Ishikawa (cell line): ENCODE results near the gene ARHGEF19.
A peak's percentile ranks its signal among the peaks of the same experiment; 100 is the strongest.

Experiments
- CEBPB ChIP-seq: IDR thresholded peaks from 2 replicates; pipeline ENCODE4 v1.6.1; 2012
- CREB1 ChIP-seq: IDR thresholded peaks from 2 replicates; pipeline ENCODE4 v1.6.1; 2012; ENCODE audit warnings: low read depth
- EGR1 ChIP-seq: IDR thresholded peaks from 2 replicates; pipeline ENCODE4 v1.6.1; 2012
- EP300 ChIP-seq: IDR thresholded peaks from 2 replicates; pipeline ENCODE4 v1.6.1; 2012; ENCODE audit warnings: borderline replicate concordance
- FOXM1 ChIP-seq: IDR thresholded peaks from 2 replicates; pipeline ENCODE4 v1.6.1; 2012; ENCODE audit warnings: low read depth, borderline replicate concordance
- NFIC ChIP-seq: IDR thresholded peaks from 2 replicates; pipeline ENCODE4 v1.6.1; 2012
- RAD21 ChIP-seq: IDR thresholded peaks from 2 replicates; pipeline ENCODE4 v1.6.1; 2012; ENCODE audit warnings: low read depth
- TAF1 ChIP-seq: IDR thresholded peaks from 2 replicates; pipeline ENCODE4 v1.6.1; 2012; ENCODE audit warnings: low read depth, mild to moderate bottlenecking
- TCF12 ChIP-seq: IDR thresholded peaks from 2 replicates; pipeline ENCODE4 v1.6.1; 2012; ENCODE audit warnings: low read depth
- TEAD4 ChIP-seq: IDR thresholded peaks from 2 replicates; pipeline ENCODE4 v1.6.1; 2012
- YY1 ChIP-seq: IDR thresholded peaks from 2 replicates; pipeline ENCODE4 v1.6.1; 2012; ENCODE audit warnings: low read depth
- ZBTB7A ChIP-seq: IDR thresholded peaks from 2 replicates; pipeline ENCODE4 v1.6.1; 2012; ENCODE audit warnings: low read depth
- TF ChIP-seq, protein P1 (sequence below): IDR thresholded peaks from 2 replicates; pipeline ENCODE4 v1.6.1; 2012
- TF ChIP-seq, protein P2 (sequence below): IDR thresholded peaks from 2 replicates; pipeline ENCODE4 v1.6.1; 2012; ENCODE audit warnings: low read depth, mild to moderate bottlenecking
- TF ChIP-seq, protein P3 (sequence below): IDR thresholded peaks from 2 replicates; pipeline ENCODE4 v1.6.1; 2012

The ARHGEF19 gene

DNA sequence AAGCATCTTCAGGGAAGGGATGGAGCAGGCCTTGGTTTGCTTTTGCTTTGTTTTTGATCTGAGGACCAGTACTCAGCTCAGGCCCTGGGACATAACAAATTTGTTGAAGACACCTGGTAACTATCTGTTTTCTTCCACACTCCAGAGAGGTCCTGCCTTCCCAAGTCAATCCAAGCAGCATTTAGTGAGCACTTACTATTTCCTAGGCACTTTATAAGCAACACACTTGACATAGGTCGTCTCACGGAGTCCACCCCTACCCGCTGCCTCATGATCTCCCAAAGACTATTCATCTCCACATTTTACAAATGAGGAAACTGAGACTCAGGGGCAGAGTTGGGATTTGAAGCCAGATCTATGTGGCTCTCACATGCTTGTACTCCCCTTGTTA lies 42.2 kb downstream of the ARHGEF19 start:
- TF ChIP-seq CREB1, result no peak
- TF ChIP-seq, protein P1, sequence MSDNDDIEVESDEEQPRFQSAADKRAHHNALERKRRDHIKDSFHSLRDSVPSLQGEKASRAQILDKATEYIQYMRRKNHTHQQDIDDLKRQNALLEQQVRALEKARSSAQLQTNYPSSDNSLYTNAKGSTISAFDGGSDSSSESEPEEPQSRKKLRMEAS, result no peak
- TF ChIP-seq TEAD4, result no peak
- no peak for TF ChIP-seq FOXM1
- no peak for TF ChIP-seq TCF12
- no peak for TF ChIP-seq TAF1
- no peak for TF ChIP-seq RAD21
- TF ChIP-seq, protein P2, sequence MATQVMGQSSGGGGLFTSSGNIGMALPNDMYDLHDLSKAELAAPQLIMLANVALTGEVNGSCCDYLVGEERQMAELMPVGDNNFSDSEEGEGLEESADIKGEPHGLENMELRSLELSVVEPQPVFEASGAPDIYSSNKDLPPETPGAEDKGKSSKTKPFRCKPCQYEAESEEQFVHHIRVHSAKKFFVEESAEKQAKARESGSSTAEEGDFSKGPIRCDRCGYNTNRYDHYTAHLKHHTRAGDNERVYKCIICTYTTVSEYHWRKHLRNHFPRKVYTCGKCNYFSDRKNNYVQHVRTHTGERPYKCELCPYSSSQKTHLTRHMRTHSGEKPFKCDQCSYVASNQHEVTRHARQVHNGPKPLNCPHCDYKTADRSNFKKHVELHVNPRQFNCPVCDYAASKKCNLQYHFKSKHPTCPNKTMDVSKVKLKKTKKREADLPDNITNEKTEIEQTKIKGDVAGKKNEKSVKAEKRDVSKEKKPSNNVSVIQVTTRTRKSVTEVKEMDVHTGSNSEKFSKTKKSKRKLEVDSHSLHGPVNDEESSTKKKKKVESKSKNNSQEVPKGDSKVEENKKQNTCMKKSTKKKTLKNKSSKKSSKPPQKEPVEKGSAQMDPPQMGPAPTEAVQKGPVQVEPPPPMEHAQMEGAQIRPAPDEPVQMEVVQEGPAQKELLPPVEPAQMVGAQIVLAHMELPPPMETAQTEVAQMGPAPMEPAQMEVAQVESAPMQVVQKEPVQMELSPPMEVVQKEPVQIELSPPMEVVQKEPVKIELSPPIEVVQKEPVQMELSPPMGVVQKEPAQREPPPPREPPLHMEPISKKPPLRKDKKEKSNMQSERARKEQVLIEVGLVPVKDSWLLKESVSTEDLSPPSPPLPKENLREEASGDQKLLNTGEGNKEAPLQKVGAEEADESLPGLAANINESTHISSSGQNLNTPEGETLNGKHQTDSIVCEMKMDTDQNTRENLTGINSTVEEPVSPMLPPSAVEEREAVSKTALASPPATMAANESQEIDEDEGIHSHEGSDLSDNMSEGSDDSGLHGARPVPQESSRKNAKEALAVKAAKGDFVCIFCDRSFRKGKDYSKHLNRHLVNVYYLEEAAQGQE, result no peak
- TF ChIP-seq ZBTB7A, result no peak
- no peak for TF ChIP-seq EGR1

DNA sequence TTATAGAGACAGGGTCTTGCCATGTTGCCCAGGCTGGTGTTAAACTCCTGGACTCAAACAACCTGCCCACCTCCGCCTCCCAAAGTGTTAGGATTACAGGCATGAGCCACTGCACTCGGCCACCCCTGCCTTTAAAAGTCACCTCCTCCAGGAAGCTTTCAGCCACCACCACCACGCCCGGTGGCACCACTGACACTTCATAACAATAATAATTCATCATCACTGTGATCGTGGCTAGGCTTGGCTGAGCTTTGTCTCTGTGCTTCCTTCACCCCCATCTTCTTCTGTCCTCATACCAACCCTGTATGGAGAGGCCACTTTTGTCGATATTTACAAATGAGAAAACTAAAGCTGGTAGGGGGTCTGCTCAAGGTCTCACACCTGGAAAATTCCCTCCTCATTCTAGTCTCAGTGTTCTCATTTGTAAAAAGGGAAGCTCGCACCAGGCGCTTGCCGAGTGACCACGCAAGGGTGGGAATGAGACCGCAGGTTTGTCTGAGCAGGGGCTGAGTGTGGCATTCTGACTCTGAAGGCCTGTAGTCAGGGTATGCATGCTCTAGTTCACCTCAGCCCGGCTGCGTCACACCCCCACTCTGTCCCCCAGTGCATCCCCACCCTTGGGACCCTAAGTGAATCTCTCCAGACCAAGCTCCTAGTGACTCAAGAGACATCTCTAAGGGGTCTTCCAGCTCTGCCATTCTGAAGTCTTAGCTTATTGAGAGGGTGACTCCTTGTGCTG lies 43.7 kb downstream of the ARHGEF19 start:
- TF ChIP-seq, protein P3, sequence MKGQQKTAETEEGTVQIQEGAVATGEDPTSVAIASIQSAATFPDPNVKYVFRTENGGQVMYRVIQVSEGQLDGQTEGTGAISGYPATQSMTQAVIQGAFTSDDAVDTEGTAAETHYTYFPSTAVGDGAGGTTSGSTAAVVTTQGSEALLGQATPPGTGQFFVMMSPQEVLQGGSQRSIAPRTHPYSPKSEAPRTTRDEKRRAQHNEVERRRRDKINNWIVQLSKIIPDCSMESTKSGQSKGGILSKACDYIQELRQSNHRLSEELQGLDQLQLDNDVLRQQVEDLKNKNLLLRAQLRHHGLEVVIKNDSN, result no peak
- TF ChIP-seq YY1 (no peak), NFIC (no peak), EGR1 (no peak), CREB1 (no peak), CEBPB (no peak), TAF1 (no peak), EP300 (no peak), TCF12 (no peak), TEAD4 (no peak), ZBTB7A (no peak), RAD21 (no peak), FOXM1 (no peak)
- TF ChIP-seq, protein P2, result no peak
- TF ChIP-seq, protein P1, result no peak

DNA sequence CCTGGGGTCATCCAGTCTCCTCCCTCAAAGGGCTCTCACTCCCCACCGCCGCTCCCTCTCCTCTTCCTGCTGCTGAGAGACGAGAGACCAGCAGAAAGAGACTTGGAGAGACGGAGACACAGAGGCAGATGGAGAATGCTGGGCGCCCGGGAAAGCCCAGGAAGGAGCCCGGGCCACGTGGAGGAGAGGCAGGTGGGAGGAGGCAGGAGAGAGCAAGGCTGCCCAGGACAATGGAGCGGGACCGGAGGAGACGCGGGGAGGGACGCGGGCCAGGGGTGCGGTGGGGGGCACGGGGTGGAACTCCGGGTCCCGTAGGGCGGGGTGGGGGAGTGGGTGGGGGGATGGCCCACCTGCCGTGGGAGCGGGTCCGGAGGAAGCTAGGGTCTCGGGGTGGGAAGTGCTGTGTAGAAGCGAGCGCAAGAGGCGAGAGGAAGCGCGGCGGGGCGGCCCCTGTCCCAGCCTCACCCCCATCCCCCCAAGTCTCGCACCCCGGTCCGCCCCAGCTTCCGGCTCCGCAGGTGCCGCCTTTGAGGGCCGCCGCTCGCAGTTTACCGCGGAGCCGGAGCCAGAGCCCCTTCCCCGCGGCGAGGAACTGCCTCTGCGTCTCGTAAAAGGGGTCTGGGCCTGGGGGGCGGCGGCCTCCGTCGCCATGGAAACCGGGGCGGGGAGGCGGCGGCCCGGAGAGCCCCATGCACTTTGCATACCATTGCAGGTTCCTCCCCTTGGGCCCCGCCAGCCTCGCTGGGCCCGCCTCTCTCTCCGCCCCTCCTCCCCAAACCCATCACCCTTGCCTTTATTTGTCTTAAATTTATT lies 44.9 kb downstream of the ARHGEF19 start:
- peak; percentile 97 for TF ChIP-seq ZBTB7A
- no peak for TF ChIP-seq YY1
- TF ChIP-seq, protein P1, result peak; percentile 90
- TF ChIP-seq, protein P3, result peak; percentile 81

DNA sequence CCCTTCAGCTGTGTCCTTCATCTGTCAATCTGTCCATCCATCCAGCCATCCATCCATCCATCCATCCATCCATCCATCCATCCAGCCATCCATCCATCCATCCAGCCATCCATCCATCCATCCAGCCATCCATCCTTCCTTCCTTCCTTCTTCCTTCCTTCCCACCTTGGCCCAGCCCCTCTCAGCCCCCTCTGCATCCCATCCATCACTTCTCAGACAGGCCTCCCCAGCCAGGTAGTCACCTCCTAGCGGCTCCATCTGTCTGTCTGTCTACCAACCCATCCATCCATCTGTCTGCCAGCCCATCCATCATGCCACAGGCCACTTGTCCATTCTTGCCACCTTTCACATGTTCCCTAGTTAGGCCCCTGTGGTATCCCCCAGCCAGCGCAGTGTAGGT lies 46.3 kb downstream of the ARHGEF19 start:
- no peak for TF ChIP-seq CREB1
- no peak for TF ChIP-seq CEBPB
- TF ChIP-seq TCF12, result no peak

DNA sequence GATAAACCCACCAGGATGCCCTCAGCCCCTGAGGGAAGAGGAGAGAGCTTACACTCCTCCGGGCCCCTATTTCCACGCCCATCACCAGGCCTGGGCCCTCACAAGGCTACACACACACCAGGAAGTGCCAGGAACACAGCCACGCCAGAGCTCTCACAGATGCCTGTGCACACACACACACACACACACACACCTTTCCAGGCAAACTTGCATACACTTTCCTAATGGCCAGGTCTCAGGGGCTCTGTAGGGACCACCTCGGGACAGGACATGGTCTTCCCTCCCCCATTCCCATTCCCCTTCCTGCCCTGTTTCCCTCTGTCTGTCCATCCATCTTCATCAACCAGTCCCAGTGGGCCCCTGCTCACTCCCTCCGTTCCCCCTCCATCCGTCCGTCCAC lies 46.9 kb downstream of the ARHGEF19 start:
- TF ChIP-seq YY1 (no peak), CREB1 (no peak), RAD21 (no peak), ZBTB7A (no peak; the same call in 1 of the 2 replicates), EGR1 (no peak), TCF12 (no peak), FOXM1 (no peak), NFIC (no peak), CEBPB (no peak), EP300 (no peak), TEAD4 (no peak), TAF1 (no peak)
- TF ChIP-seq, protein P2, result no peak
- TF ChIP-seq, protein P3, result no peak
- TF ChIP-seq, protein P1, result no peak
